HG03196 (cell line): ENCODE measurements around the gene PSME3.
A peak's percentile ranks its signal among the peaks of the same experiment; 100 is the strongest.

Experiments used
- ATAC-seq: cut with Tn5 transposase; IDR thresholded peaks from one replicate; pipeline ENCODE4 v1.9.1; 2021; ENCODE audit not compliant: unreplicated experiment

PSME3 gene

DNA sequence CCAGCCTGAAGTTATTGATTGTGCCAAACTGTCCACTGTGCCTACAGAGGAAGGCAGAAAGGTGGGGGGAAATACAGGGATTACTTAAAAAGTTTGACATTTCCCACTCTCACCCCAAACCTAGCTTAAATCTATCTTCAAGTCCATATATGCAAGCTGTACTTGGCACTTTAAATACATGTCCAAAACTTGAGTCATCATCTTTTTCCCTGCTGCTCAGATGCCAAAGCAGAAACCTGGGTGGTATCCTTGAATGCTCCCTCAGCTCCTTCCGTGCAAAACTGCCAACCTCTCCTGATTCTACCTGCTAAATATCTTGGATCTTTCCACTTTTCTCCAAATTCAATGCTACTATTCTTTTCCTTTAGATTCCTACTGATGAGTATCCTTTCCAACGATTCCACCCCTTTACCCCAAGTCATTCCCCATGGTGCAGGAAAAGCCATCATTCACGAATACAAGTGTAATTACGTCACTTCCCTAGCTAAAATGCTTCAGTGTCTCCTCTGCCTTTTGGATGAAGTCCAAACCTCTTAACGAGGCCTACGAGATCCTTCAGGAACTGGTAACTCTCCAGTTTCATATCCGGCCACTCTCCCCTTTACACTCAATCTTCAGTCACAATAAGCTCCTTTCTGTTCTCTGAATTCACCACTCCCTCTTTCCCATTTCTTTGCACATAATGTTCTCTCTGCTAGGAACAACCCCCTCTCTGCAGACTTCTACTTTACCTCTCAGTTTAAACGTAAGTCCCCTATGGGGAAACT is 18.4 kb upstream of the PSME3 start:
- no peak for ATAC-seq

DNA sequence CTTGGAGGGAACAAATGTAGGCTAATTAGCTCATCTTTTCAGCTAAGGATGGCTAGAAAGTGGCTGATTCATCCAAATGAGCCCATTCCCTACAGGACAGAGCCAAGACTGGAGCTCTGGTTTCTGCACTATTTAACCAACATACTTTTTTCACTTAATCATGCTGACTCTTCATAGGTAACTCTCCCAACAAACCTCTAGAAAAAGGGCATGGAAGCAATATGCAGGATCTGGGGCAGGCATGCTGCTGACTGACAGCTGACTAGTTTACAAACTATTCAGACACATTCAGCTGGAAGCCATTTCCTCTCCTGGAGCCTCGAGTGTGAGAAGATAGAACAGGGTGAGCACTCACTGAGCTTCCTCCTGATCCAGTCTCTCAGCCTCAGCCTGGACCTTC is 15.3 kb upstream of the PSME3 start:
- no peak for ATAC-seq

DNA sequence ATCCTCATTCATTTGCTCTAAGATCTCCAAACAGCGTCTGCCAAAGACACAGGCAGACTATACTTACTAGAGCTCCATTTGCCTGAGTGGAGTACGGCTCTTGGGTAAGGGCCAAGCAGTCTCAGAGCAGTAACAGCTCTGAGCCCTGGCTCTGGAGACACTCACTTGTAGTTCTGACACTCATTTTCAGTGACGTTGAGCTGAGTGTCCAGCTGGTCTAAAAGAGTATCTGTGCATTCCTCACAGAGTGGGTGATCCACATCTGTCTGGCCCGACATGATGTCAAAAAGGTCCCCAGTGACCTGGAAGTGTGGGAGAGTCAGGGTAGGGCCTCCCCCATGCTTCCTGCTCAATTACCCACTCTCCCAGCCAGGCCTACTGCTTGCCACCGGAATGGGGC is 14.8 kb upstream of the PSME3 start:
- no peak for ATAC-seq

- no peak for ATAC-seq
These were observed 13.2 kb upstream of the PSME3 start for GRCh38 chr17:42819939-42820535.

DNA sequence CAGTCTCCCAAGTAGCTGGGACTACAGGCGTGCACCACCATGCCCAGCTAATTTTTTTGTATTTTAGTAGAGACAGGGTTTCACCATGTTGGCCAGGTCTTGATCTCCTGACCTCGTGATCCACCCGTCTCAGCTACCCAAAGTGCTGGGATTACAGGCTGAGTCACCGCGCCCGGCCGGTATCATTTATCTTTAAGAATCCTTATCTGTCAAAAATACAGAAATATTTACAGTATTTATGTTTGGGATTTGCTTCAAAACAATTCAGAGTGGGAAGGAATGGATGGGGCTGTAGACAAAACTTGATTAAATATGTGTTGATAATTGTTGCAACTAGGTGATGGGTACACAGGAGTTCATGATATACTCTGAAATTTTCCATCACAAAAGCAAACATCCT is 12.0 kb upstream of the PSME3 start:
- no peak for ATAC-seq

GRCh38 chr17:42827472-42827871 is 5.7 kb upstream of the PSME3 start:
- no peak for ATAC-seq

GRCh38 chr17:42830971-42831370 is 2.2 kb upstream of the PSME3 start:
- ATAC-seq: no peak

DNA sequence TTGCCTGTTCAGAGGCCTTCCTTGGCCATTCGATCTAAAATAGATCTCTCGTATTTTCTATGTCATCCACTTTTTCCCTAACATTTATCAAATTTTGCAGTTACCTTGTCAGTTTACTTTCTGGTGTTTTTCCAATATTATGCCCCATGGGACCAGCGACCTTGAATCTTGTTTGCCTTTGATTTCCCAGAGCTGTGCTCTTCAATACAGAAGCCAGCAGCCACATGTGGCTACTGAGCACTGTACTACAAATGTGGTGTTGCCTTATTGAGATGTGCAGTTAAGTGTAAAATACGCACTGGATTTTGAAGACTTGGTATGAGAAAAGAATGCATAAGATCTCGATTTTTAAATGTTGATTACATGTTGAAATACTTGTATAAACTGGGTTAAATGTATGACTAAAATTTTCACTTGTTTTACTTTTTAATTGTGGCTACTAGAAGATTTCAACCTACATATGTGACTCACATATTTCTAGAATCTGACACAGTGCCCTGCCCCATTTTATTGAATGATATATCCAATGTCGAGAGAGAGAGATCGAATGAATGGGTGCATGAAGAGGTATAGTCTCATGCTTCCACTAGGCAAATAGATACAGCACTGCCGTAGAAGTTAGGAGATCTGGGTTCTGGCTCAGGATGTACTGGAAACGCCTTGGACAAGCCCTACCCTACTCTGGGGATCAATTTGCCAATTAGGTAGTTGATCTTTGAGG is 824 bp upstream of the PSME3 start:
- ATAC-seq: no peak

GRCh38 chr17:42833767-42834422 is 698 bp downstream of the PSME3 start:
- ATAC-seq: peak; percentile 28

GRCh38 chr17:42835732-42836131 is 2.5 kb downstream of the PSME3 start:
- no peak for ATAC-seq

- ATAC-seq: no peak
These were observed 8.9 kb downstream of the PSME3 start for GRCh38 chr17:42841975-42842685.

- no peak for ATAC-seq
These were observed 10.2 kb downstream of the PSME3 start for GRCh38 chr17:42843358-42843934.

DNA sequence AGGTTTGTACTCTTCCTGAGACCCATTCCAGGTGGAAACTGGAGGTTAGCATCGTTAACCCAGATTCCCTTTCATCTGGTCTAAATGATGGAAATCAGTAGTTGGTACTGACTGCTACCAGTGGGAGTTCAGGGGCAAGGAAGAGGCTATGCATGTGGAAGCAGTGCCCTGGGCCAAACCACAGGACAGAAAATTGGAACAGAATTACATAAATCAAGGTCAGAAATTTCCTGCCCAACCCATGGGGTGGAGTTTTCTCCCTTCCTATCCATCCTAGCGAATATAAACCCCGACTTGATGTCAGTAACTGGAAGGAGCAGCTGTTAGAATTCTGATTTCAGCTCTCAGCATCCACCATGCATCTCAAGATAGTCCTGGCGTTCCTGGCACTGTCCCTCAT is 11.1 kb downstream of the PSME3 start, which contains the start of gene AOC2:
Gene AOC2 (plus strand): TSS at position 310 of the 400 bp plus-strand sequence. CDS start 47 bp downstream, at position 357.
- no peak for ATAC-seq

- no peak for ATAC-seq
These were observed 11.8 kb downstream of the PSME3 start for GRCh38 chr17:42844761-42845555.

GRCh38 chr17:42845556-42845917 is 12.3 kb downstream of the PSME3 start:
- ATAC-seq: no peak

DNA sequence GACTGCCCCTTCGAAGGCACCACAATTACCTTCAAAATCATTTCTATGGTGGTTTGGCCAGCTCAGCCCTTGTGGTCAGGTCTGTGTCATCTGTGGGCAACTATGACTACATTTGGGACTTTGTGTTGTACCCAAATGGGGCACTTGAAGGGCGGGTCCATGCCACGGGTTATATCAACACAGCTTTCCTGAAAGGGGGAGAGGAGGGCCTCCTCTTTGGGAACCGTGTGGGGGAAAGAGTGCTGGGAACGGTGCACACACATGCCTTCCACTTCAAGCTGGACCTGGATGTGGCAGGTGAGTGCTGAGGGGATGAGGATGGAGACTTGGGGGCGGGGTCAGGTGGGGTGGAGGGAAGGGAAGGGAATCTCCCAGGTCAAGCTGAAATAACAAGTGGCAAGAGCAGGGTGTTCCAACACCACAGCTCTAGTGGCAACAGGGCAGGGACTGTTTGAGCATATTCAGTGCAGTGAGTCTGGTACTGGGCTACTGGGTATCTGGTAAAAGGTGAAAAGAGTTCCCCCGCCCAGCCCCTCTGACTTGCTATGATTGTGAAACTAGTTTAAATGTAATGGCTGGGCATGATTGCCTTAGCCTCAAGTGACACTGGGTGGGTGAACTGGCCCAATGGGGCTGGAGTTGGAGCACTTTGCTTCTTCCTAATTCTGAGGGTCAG is 12.9 kb downstream of the PSME3 start:
- no peak for ATAC-seq

- no peak for ATAC-seq
These were observed 13.5 kb downstream of the PSME3 start for GRCh38 chr17:42846594-42847280.

DNA sequence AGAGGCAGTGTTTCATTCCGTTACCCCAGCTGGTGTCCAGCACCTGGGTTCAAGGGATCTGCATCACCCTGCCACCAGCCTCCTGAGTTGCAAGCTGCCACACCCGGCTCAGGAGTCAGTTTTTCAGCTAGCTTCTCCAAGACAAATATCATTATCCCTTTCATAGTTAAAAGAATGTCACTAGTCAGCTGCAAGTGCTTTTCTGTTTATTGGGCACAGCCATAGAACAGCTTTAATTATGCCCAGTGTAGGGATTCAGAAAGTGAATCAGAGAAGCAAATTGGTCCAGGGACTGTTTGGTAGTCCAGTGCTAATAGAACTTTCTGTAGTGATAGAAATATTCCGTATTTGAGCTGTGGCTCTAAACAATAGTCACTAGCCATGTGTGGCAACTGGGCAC is 14.9 kb downstream of the PSME3 start:
- ATAC-seq: no peak

DNA sequence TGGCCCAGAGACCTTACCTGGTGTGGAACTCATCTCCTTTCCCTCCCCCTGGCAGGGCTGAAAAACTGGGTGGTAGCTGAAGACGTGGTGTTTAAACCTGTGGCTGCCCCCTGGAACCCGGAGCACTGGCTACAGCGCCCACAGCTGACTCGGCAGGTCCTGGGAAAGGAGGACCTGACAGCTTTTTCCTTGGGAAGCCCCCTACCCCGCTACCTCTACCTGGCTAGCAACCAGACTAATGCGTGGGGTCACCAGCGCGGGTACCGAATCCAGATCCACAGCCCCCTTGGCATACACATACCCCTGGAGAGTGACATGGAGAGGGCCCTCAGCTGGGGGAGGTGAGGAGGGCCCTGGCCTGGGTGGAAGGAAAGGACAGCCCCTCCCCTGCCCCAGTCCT is 15.8 kb downstream of the PSME3 start:
- no peak for ATAC-seq
